ENCODE measurements around the gene PLEKHG4B.
A peak's percentile ranks its signal among the peaks of the same experiment; 100 is the strongest.
"Not testable (repeated sequence)": the region's sequence is repeated elsewhere in the genome, so short reads cannot be mapped to it uniquely, and the experiment has no call there.

PLEKHG4B gene

GRCh38 chr5:91556-92263 lies at the start of gene PLEKHG4B:
Gene PLEKHG4B, plus strand, starts transcription at chr5:92168. Its CDS starts 64 bp downstream, at chr5:92232.
- Histone ChIP-seq H3K4me1 (ENCODE audit: control insufficient read depth, insufficient read depth, low read length) (no peaks in the 10 kb centered on the region), H3K9ac (ENCODE audit: low read length) (no peak within 1 kb of the TSS), H3K9me3 (ENCODE audit: control insufficient read depth, low read length) (peaks cover 9% of the 10 kb centered on the region), H3K27me3 (replicated peaks; ENCODE audit: control insufficient read depth, insufficient read depth, low read length) (peaks cover 69% of the 10 kb centered on the region), H3K36me3 (ENCODE audit: control insufficient read depth, insufficient read depth, low read length, severe bottlenecking) (no peaks in the 10 kb centered on the region), H3K4me3 (ENCODE audit: low read length) (no peak within 1 kb of the TSS)
- DNase-seq (ENCODE audit: low read depth) = peak; percentile 45

- Histone ChIP-seq H3K36me3 (ENCODE audit: control insufficient read depth, insufficient read depth, low read length, severe bottlenecking) (no peaks in the 10 kb centered on the region), H3K27me3 (replicated peaks; ENCODE audit: control insufficient read depth, insufficient read depth, low read length) (peaks cover 62% of the 10 kb centered on the region)
Measured at GRCh38 chr5:42250-42649, 49.7 kb upstream of the PLEKHG4B start.

GRCh38 chr5:48192-48591 lies 43.8 kb upstream of the PLEKHG4B start:
- Histone ChIP-seq H3K9me3 (ENCODE audit: control insufficient read depth, low read length) (no peaks in the 10 kb centered on the region), H3K9ac (ENCODE audit: low read length) (no peak overlapping the region), H3K4me3 (ENCODE audit: low read length) (no peak overlapping the region), H3K4me1 (ENCODE audit: control insufficient read depth, insufficient read depth, low read length) (no peaks in the 10 kb centered on the region), H3K27me3 (replicated peaks; ENCODE audit: control insufficient read depth, insufficient read depth, low read length) (peaks cover 33% of the 10 kb centered on the region), H3K36me3 (ENCODE audit: control insufficient read depth, insufficient read depth, low read length, severe bottlenecking) (no peaks in the 10 kb centered on the region)
- no peak for DNase-seq (ENCODE audit: low read depth)

More at GRCh38 chr5:42250-42649, 49.7 kb upstream of the PLEKHG4B start:
- no peaks in the 10 kb centered on the region for H3K4me1 ChIP-seq (ENCODE audit: control insufficient read depth, insufficient read depth, low read length)
- DNase-seq (ENCODE audit: low read depth) = peak; percentile 73
- H3K9me3 ChIP-seq (ENCODE audit: control insufficient read depth, low read length) = no peaks in the 10 kb centered on the region
- no peak overlapping the region for H3K4me3 ChIP-seq (ENCODE audit: low read length)
- H3K9ac ChIP-seq (ENCODE audit: low read length) = no peak overlapping the region

- not testable (repeated sequence) for H3K36me3 ChIP-seq (ENCODE audit: control insufficient read depth, insufficient read depth, low read length, severe bottlenecking); H3K4me1 ChIP-seq (ENCODE audit: control insufficient read depth, insufficient read depth, low read length); H3K9ac ChIP-seq (ENCODE audit: low read length); H3K9me3 ChIP-seq (ENCODE audit: control insufficient read depth, low read length); DNase-seq (ENCODE audit: low read depth); H3K4me3 ChIP-seq (ENCODE audit: low read length)
- H3K27me3 ChIP-seq (replicated peaks; ENCODE audit: control insufficient read depth, insufficient read depth, low read length) = peaks cover 40% of the 10 kb centered on the region
Measured at GRCh38 chr5:49530-49929, 42.4 kb upstream of the PLEKHG4B start.

- H3K27me3 ChIP-seq (replicated peaks; ENCODE audit: control insufficient read depth, insufficient read depth, low read length) = peaks cover 44% of the 10 kb centered on the region
- H3K36me3 ChIP-seq (ENCODE audit: control insufficient read depth, insufficient read depth, low read length, severe bottlenecking) = no peaks in the 10 kb centered on the region
- no peak for DNase-seq (ENCODE audit: low read depth)
- no peaks in the 10 kb centered on the region for H3K9me3 ChIP-seq (ENCODE audit: control insufficient read depth, low read length)
- H3K4me3 ChIP-seq (ENCODE audit: low read length) = no peak overlapping the region
- no peaks in the 10 kb centered on the region for H3K4me1 ChIP-seq (ENCODE audit: control insufficient read depth, insufficient read depth, low read length)
- no peak overlapping the region for H3K9ac ChIP-seq (ENCODE audit: low read length)
Measured at GRCh38 chr5:49953-50544, 41.9 kb upstream of the PLEKHG4B start.

GRCh38 chr5:50724-51499 lies 41.1 kb upstream of the PLEKHG4B start:
- no peaks in the 10 kb centered on the region for H3K36me3 ChIP-seq (ENCODE audit: control insufficient read depth, insufficient read depth, low read length, severe bottlenecking)
- H3K9me3 ChIP-seq (ENCODE audit: control insufficient read depth, low read length) = no peaks in the 10 kb centered on the region
- DNase-seq (ENCODE audit: low read depth) = no peak
- no peak overlapping the region for H3K9ac ChIP-seq (ENCODE audit: low read length)
- H3K27me3 ChIP-seq (replicated peaks; ENCODE audit: control insufficient read depth, insufficient read depth, low read length) = peaks cover 44% of the 10 kb centered on the region
- no peaks in the 10 kb centered on the region for H3K4me1 ChIP-seq (ENCODE audit: control insufficient read depth, insufficient read depth, low read length)
- no peak overlapping the region for H3K4me3 ChIP-seq (ENCODE audit: low read length)

GRCh38 chr5:51500-51823 lies 40.5 kb upstream of the PLEKHG4B start:
- Histone ChIP-seq H3K4me3 (ENCODE audit: low read length) (no peak overlapping the region), H3K9me3 (ENCODE audit: control insufficient read depth, low read length) (no peaks in the 10 kb centered on the region)

GRCh38 chr5:53381-54174 lies 38.4 kb upstream of the PLEKHG4B start:
- H3K27me3 ChIP-seq (replicated peaks; ENCODE audit: control insufficient read depth, insufficient read depth, low read length) = peaks cover 43% of the 10 kb centered on the region
- DNase-seq (ENCODE audit: low read depth) = peak; percentile 77

More at GRCh38 chr5:51500-51823, 40.5 kb upstream of the PLEKHG4B start:
- H3K9ac ChIP-seq (ENCODE audit: low read length) = no peak overlapping the region
- peaks cover 43% of the 10 kb centered on the region for H3K27me3 ChIP-seq (replicated peaks; ENCODE audit: control insufficient read depth, insufficient read depth, low read length)
- H3K4me1 ChIP-seq (ENCODE audit: control insufficient read depth, insufficient read depth, low read length) = no peaks in the 10 kb centered on the region
- no peaks in the 10 kb centered on the region for H3K36me3 ChIP-seq (ENCODE audit: control insufficient read depth, insufficient read depth, low read length, severe bottlenecking)
- DNase-seq (ENCODE audit: low read depth) = no peak

GRCh38 chr5:54175-54730 lies 37.7 kb upstream of the PLEKHG4B start:
- H3K36me3 ChIP-seq (ENCODE audit: control insufficient read depth, insufficient read depth, low read length, severe bottlenecking) = no peaks in the 10 kb centered on the region
- peaks cover 43% of the 10 kb centered on the region for H3K27me3 ChIP-seq (replicated peaks; ENCODE audit: control insufficient read depth, insufficient read depth, low read length)
- no peaks in the 10 kb centered on the region for H3K9me3 ChIP-seq (ENCODE audit: control insufficient read depth, low read length)
- no peak for DNase-seq (ENCODE audit: low read depth)
- no peaks in the 10 kb centered on the region for H3K4me1 ChIP-seq (ENCODE audit: control insufficient read depth, insufficient read depth, low read length)
- no peak overlapping the region for H3K4me3 ChIP-seq (ENCODE audit: low read length)
- H3K9ac ChIP-seq (ENCODE audit: low read length) = no peak overlapping the region

More at GRCh38 chr5:53381-54174, 38.4 kb upstream of the PLEKHG4B start:
- Histone ChIP-seq H3K36me3 (ENCODE audit: control insufficient read depth, insufficient read depth, low read length, severe bottlenecking) (no peaks in the 10 kb centered on the region), H3K4me1 (ENCODE audit: control insufficient read depth, insufficient read depth, low read length) (no peaks in the 10 kb centered on the region), H3K9ac (ENCODE audit: low read length) (no peak overlapping the region), H3K4me3 (ENCODE audit: low read length) (no peak overlapping the region), H3K9me3 (ENCODE audit: control insufficient read depth, low read length) (no peaks in the 10 kb centered on the region)

GRCh38 chr5:54876-55569 lies 36.9 kb upstream of the PLEKHG4B start:
- H3K9me3 ChIP-seq (ENCODE audit: control insufficient read depth, low read length) = no peaks in the 10 kb centered on the region
- H3K36me3 ChIP-seq (ENCODE audit: control insufficient read depth, insufficient read depth, low read length, severe bottlenecking) = no peaks in the 10 kb centered on the region
- H3K4me1 ChIP-seq (ENCODE audit: control insufficient read depth, insufficient read depth, low read length) = no peaks in the 10 kb centered on the region
- H3K27me3 ChIP-seq (replicated peaks; ENCODE audit: control insufficient read depth, insufficient read depth, low read length) = peaks cover 43% of the 10 kb centered on the region
- H3K9ac ChIP-seq (ENCODE audit: low read length) = no peak overlapping the region
- no peak for DNase-seq (ENCODE audit: low read depth)
- no peak overlapping the region for H3K4me3 ChIP-seq (ENCODE audit: low read length)

Measured in adipocyte (in vitro differentiated cells).